ENCODE results near the gene CLEC6A.
A peak's percentile ranks its signal among the peaks of the same experiment; 100 is the strongest.
"Not testable (repeated sequence)": the region's sequence is repeated elsewhere in the genome, so short reads cannot be mapped to it uniquely, and the experiment has no call there.

CLEC6A gene

GRCh38 chr12:8455727-8456360, at the start of gene CLEC6A:
Gene CLEC6A (plus strand): TSS chr12:8455962. CDS start chr12:8456112, 150 bp downstream.
- no peak for DNase-seq

GRCh38 chr12:8419576-8419975, 36.2 kb upstream of the CLEC6A start:
- not testable (repeated sequence) for DNase-seq

GRCh38 chr12:8420506-8420905, 35.3 kb upstream of the CLEC6A start:
- DNase-seq: no peak

GRCh38 chr12:8444536-8445278, 11.1 kb upstream of the CLEC6A start:
- not testable (repeated sequence) for DNase-seq

- no peak for DNase-seq
Measured at GRCh38 chr12:8445731-8446130, 10.0 kb upstream of the CLEC6A start.

GRCh38 chr12:8446642-8447547, 8.9 kb upstream of the CLEC6A start:
- DNase-seq: no peak

GRCh38 chr12:8449355-8449859, 6.4 kb upstream of the CLEC6A start:
- no peak for DNase-seq

- no peak for DNase-seq
Measured at GRCh38 chr12:8452036-8452435, 3.7 kb upstream of the CLEC6A start.

GRCh38 chr12:8453021-8453513, 2.7 kb upstream of the CLEC6A start:
- no peak for DNase-seq

GRCh38 chr12:8453796-8454195, 2.0 kb upstream of the CLEC6A start:
- DNase-seq: no peak

GRCh38 chr12:8455271-8455670, 491 bp upstream of the CLEC6A start:
- DNase-seq: no peak

- no peak for DNase-seq
Measured at GRCh38 chr12:8461426-8461825, 5.7 kb downstream of the CLEC6A start.

GRCh38 chr12:8465301-8465996, 9.7 kb downstream of the CLEC6A start:
- DNase-seq: no peak

GRCh38 chr12:8466241-8466640, 10.5 kb downstream of the CLEC6A start:
- no peak for DNase-seq

- DNase-seq: no peak
Measured at GRCh38 chr12:8471090-8471489, 15.3 kb downstream of the CLEC6A start.

- DNase-seq: no peak
Measured at GRCh38 chr12:8475508-8476203, 19.9 kb downstream of the CLEC6A start.

- no peak for DNase-seq
Measured at GRCh38 chr12:8482571-8483061, 26.9 kb downstream of the CLEC6A start.

GRCh38 chr12:8483079-8483478, 27.3 kb downstream of the CLEC6A start:
- DNase-seq: peak; percentile 3

GRCh38 chr12:8491646-8492530, 36.1 kb downstream of the CLEC6A start:
- DNase-seq: no peak

- peak; percentile 85 for DNase-seq
Measured at GRCh38 chr12:8493084-8493483, 37.3 kb downstream of the CLEC6A start.

GRCh38 chr12:8495671-8496070, 39.9 kb downstream of the CLEC6A start:
- DNase-seq: not testable (repeated sequence)
